Measurements from ENCODE around the gene B4GALNT3. TPM values are rescaled to one million over a fixed set of nuclear protein-coding genes. Genes with fewer than 3 reads are reported as not detected.

The B4GALNT3 gene
- total and polyA plus RNA-seq, 2 experiments from 2014 or later, result 2.8 to 15.8 TPM

GRCh38 chr12:585062-586061 lies 125.6 kb downstream of the B4GALNT3 start (continued):
- no peak for TF ChIP-seq CREB1 (CRISPR knock-in tag; IDR thresholded peaks at IDR 0.05; ENCODE audit: low read depth)
- TF ChIP-seq ETS1 (IDR thresholded peaks at IDR 0.05), result no peak
- TF ChIP-seq REST (IDR thresholded peaks at IDR 0.05; ENCODE audit: unreplicated experiment), result no peak
- TF ChIP-seq JUNB (IDR thresholded peaks at IDR 0.05; ENCODE audit: unreplicated experiment), result no peak
- no peak for TF ChIP-seq NANOG (IDR thresholded peaks at IDR 0.05; ENCODE audit: borderline replicate concordance)
- TF ChIP-seq POLR2AphosphoS5 (IDR thresholded peaks at IDR 0.05; ENCODE audit: low read depth), result no peak

- no peak for ATAC-seq
- no peak for TF ChIP-seq ZNF331 (CRISPR knock-in tag; IDR thresholded peaks at IDR 0.05; ENCODE audit: low read depth)
- TF ChIP-seq POLR2AphosphoS5 (IDR thresholded peaks at IDR 0.05; ENCODE audit: low read depth), result no peak
- TF ChIP-seq CTCF (conservative IDR thresholded peaks at IDR 0.05; ENCODE audit: low read depth in 2 of 2), result no peak
- no peak for TF ChIP-seq ETS1 (IDR thresholded peaks at IDR 0.05)
- no peak for TF ChIP-seq CREB1 (CRISPR knock-in tag; IDR thresholded peaks at IDR 0.05; ENCODE audit: low read depth)
Measured at GRCh38 chr12:586318-587071, 126.8 kb downstream of the B4GALNT3 start.

More at GRCh38 chr12:586318-587071, 126.8 kb downstream of the B4GALNT3 start:
- Mint-ChIP-seq H3K27ac (no peak overlapping the region), H3K9me3 (peaks cover 4% of the 10 kb centered on the region; the same call in 2 of the 3 replicates), H3K36me3 (ENCODE audit: low read depth) (no peaks in the 10 kb centered on the region), H3K4me1 (no peaks in the 10 kb centered on the region; the same call in 2 of the 3 replicates), H3K27me3 (ENCODE audit: insufficient read depth, low read depth, poor library complexity) (peaks cover 4% of the 10 kb centered on the region), H3K4me3 (no peak overlapping the region)
- Histone ChIP-seq H3K27ac (ENCODE audit: low read depth) (no peak overlapping the region), H2AFZ (no peak overlapping the region), H3F3A (replicated peaks; ENCODE audit: low read depth) (no peaks in the 10 kb centered on the region), H3K4me1 (ENCODE audit: insufficient read depth) (no peaks in the 10 kb centered on the region), H4K20me1 (replicated peaks; ENCODE audit: insufficient read depth) (no peaks in the 10 kb centered on the region), H3K4me3 (no peak overlapping the region), H3K27me3 (ENCODE audit: insufficient read depth) (no peaks in the 10 kb centered on the region), H3K36me3 (ENCODE audit: insufficient read depth) (no peaks in the 10 kb centered on the region), H3K9me2 (ENCODE audit: insufficient read depth) (no peaks in the 10 kb centered on the region), H3K79me2 (replicated peaks; ENCODE audit: insufficient read depth) (no peaks in the 10 kb centered on the region), H3K4me2 (no peak overlapping the region)
- DNase-seq (ENCODE audit: low spot score), result no peak
